Sigmoid colon (tissue), 7 donors: ENCODE results near the gene FAM76A. TPM values are rescaled to one million over a fixed set of nuclear protein-coding genes. Genes with fewer than 3 reads are reported as not detected.
"Not testable (repeated sequence)": the region's sequence is repeated elsewhere in the genome, so short reads cannot be mapped to it uniquely, and the experiment has no call there.

Source experiments
- DNase-seq: peaks from one replicate; pipeline ENCODE4 v3.0.0-alpha.2; 2019
- H3K27ac ChIP-seq, 4 donors: fragments of 200-600 bp; sonication (generic); one replicate each; pipeline ENCODE4 v1.5.1; 2016 to 2019; ENCODE audit warnings: mild to moderate bottlenecking in 1 of 4
- H3K27me3 ChIP-seq, 3 donors: fragments of 200-600 bp; sonication (generic); one replicate each; pipeline ENCODE4 v1.5.1; 2019; ENCODE audit warnings: mild to moderate bottlenecking in 1 of 3
- H3K36me3 ChIP-seq, 4 donors: fragments of 200-600 bp; sonication (generic); one replicate each; pipeline ENCODE4 v1.5.1; 2016 to 2019
- H3K4me1 ChIP-seq, 4 donors: fragments of 200-600 bp; sonication (generic); one replicate each; pipeline ENCODE4 v1.5.1; 2017 to 2019
- H3K4me3 ChIP-seq, 4 donors: fragments of 200-600 bp; sonication (generic); one replicate each; pipeline ENCODE4 v1.5.1; 2017 to 2019; ENCODE audit warnings: mild to moderate bottlenecking in 2 of 4, moderate library complexity in 1 of 4
- H3K9me3 ChIP-seq, 4 donors: fragments of 200-600 bp in 3 of 4; sonication (generic) in 3 of 4; one replicate each; pipeline versions ENCODE4 v1.5.1 to v1.6.1; 2013 to 2019
- CTCF ChIP-seq, 4 experiments: fragments of 450-650 bp in 3 of 4; fragments of 200-600 bp in 1 of 4; IDR thresholded peaks; one replicate each; pipeline ENCODE4 v1.5.1; 2016 to 2019; ENCODE audit warnings: antibody characterized with exemption in 4 of 4, mild to moderate bottlenecking in 3 of 4, moderate library complexity in 2 of 4
- EP300 ChIP-seq, 4 donors: sonication (generic); formaldehyde crosslinking; IDR thresholded peaks; one replicate each; pipeline ENCODE4 v1.6.1; 2017; ENCODE audit warnings: antibody characterized with exemption in 4 of 4
- POLR2A ChIP-seq, 2 donors: fragments of 450-650 bp; IDR thresholded peaks; one replicate each; pipeline ENCODE4 v1.6.1; 2016; ENCODE audit warnings: antibody characterized with exemption in 2 of 2, mild to moderate bottlenecking in 2 of 2, moderate library complexity in 2 of 2
- POLR2AphosphoS5 ChIP-seq, 4 donors: sonication (generic); formaldehyde crosslinking; IDR thresholded peaks; one replicate each; pipeline ENCODE4 v1.6.1; 2017; ENCODE audit warnings: antibody characterized with exemption in 4 of 4
- WGBS, 2 donors: extraction: QIAGEN DNeasy Blood & Tissue Kit; methylation state at CpG; one replicate each; pipeline ENCODE4 v1.1.7; 2013; 5-methylcytosine and 5-hydroxymethylcytosine counted together
- intact Hi-C: fragments of 100-400 bp; cut with DNase I; formaldehyde crosslinking; loops from one replicate; pipeline ENCODE4 v1.15.1; 2023
- polyA plus RNA-seq, 3 donors: library from polyadenylated mRNA; stranded (reverse); fragments of 200-250 nt; gene quantifications; one replicate each; pipeline ENCODE4 v1.2.3, GENCODE V29; 2013
- total RNA-seq, 4 donors: library from RNA; depleted of rRNA; stranded (reverse); fragments of >200 nt; gene quantifications; one replicate each; pipeline ENCODE4 v1.1.0, GENCODE V29; 2016
- donor health status: healthy with polysubstance abuse.
- donor health status: Bipolar disorder and iron deficiency.
- donor health status: healthy.

The FAM76A gene
- total and polyA plus RNA-seq, 7 donors = 3.6 to 24.3 (median 11.9) TPM

GRCh38 chr1:27689423-27690173 lies 36.2 kb upstream of the FAM76A start:
- DNase-seq = no peak
- Histone ChIP-seq H3K27me3 (no peaks in the 10 kb centered on the region), H3K27ac (no peak overlapping the region), H3K4me3 (no peak overlapping the region), H3K36me3 (no peaks in the 10 kb centered on the region), H3K4me1 (no peaks in the 10 kb centered on the region), H3K9me3 (no peaks in the 10 kb centered on the region)
- 67 to 82% methylated on average over 4 of the region's 4 CpGs for WGBS, 2 donors
- TF ChIP-seq POLR2AphosphoS5 (IDR thresholded peaks at IDR 0.05) (no peak), EP300 (IDR thresholded peaks at IDR 0.05) (no peak), CTCF (IDR thresholded peaks at IDR 0.05) (no peak), POLR2A (IDR thresholded peaks at IDR 0.05) (no peak)
- intact Hi-C loops = no loop called here

- Histone ChIP-seq H3K9me3 (no peaks in the 10 kb centered on the region), H3K4me3 (no peak overlapping the region), H3K4me1 (no peaks in the 10 kb centered on the region), H3K27ac (no peak overlapping the region), H3K27me3 (no peaks in the 10 kb centered on the region), H3K36me3 (no peaks in the 10 kb centered on the region)
- DNase-seq = no peak
- intact Hi-C loops = no loop called here
- TF ChIP-seq CTCF (IDR thresholded peaks at IDR 0.05) = no peak
- no peak for TF ChIP-seq EP300 (IDR thresholded peaks at IDR 0.05)
- TF ChIP-seq POLR2AphosphoS5 (IDR thresholded peaks at IDR 0.05) = no peak
- TF ChIP-seq POLR2A (IDR thresholded peaks at IDR 0.05) = no peak
- WGBS, 2 donors = 59 to 65% methylated on average over 2 of the region's 2 CpGs
These were observed 35.6 kb upstream of the FAM76A start for GRCh38 chr1:27690183-27690582.

GRCh38 chr1:27696835-27697234 lies 28.9 kb upstream of the FAM76A start:
- H3K4me1 ChIP-seq, H3K4me3 ChIP-seq, H3K9me3 ChIP-seq, intact Hi-C loops, DNase-seq, H3K27me3 ChIP-seq, H3K27ac ChIP-seq, H3K36me3 ChIP-seq: not testable (repeated sequence)
- 12 to 66% methylated on average over 9 of the region's 9 CpGs for WGBS, 2 donors

GRCh38 chr1:27704958-27705357 lies 20.8 kb upstream of the FAM76A start:
- H3K9me3 ChIP-seq = peaks cover 0 to 8% (median 0%) of the 10 kb centered on the region in 4 donors
- DNase-seq = no peak
- no peak overlapping the region for H3K27ac ChIP-seq
- no peak for TF ChIP-seq CTCF (IDR thresholded peaks at IDR 0.05)
- TF ChIP-seq POLR2A (IDR thresholded peaks at IDR 0.05) = no peak
- TF ChIP-seq POLR2AphosphoS5 (IDR thresholded peaks at IDR 0.05) = no peak
- TF ChIP-seq EP300 (IDR thresholded peaks at IDR 0.05) = no peak
- H3K4me1 ChIP-seq = no peaks in the 10 kb centered on the region
- intact Hi-C loops = no loop called here
- 86 to 88% methylated on average over 4 of the region's 4 CpGs for WGBS, 2 donors
- H3K4me3 ChIP-seq = no peak overlapping the region
- H3K27me3 ChIP-seq = no peaks in the 10 kb centered on the region
- H3K36me3 ChIP-seq = no peaks in the 10 kb centered on the region

- DNase-seq = no peak
- no peaks in the 10 kb centered on the region for H3K36me3 ChIP-seq
- TF ChIP-seq POLR2A (IDR thresholded peaks at IDR 0.05) (no peak), EP300 (IDR thresholded peaks at IDR 0.05) (no peak), CTCF (IDR thresholded peaks at IDR 0.05) (no peak), POLR2AphosphoS5 (IDR thresholded peaks at IDR 0.05) (no peak)
- intact Hi-C loops = no loop called here
- WGBS, 2 donors = 79 to 87% methylated on average over 2 of the region's 2 CpGs
- peaks cover 0 to 8% (median 0%) of the 10 kb centered on the region in 4 donors for H3K9me3 ChIP-seq
- no peaks in the 10 kb centered on the region for H3K4me1 ChIP-seq
- no peak overlapping the region for H3K27ac ChIP-seq
- H3K4me3 ChIP-seq = no peak overlapping the region
- H3K27me3 ChIP-seq = no peaks in the 10 kb centered on the region
These were observed 20.2 kb upstream of the FAM76A start for GRCh38 chr1:27705545-27705944.
